Measurements from ENCODE around the gene CACNA1D.

Gene CACNA1D

DNA sequence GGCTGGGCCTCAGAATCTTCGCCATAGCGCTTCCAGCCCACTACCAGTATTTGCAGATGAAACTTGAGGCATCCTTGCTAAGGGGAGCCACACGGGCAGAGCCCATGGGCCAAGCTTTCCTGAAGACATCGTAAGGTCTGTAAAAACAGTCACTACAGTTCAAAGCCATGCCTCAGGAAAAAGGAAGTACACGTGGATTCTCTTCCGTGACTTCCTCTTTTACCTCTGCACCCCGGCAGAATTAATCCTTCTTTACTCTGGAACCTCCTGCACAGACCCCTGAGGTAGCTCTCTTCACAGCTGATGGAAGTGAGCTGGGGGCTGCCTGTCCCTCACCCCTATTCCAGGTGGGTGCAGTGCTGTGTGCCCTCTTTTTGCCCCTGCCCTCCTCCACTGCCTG lies 222.6 kb downstream of the CACNA1D start:
- no peak for TF ChIP-seq CTCF (IDR thresholded peaks at IDR 0.05; ENCODE audit: unreplicated experiment in 3 of 3)
- H3K27me3 Mint-ChIP-seq (ENCODE audit: low read depth): peaks cover 14% of the 10 kb centered on the region
- H3K4me3 Mint-ChIP-seq: no peak overlapping the region
- no peaks in the 10 kb centered on the region for H3K4me1 Mint-ChIP-seq
- H3K36me3 Mint-ChIP-seq (ENCODE audit: low read depth): no peaks in the 10 kb centered on the region
- H3K9me3 Mint-ChIP-seq: no peaks in the 10 kb centered on the region
- no peak overlapping the region for H3K27ac Mint-ChIP-seq

DNA sequence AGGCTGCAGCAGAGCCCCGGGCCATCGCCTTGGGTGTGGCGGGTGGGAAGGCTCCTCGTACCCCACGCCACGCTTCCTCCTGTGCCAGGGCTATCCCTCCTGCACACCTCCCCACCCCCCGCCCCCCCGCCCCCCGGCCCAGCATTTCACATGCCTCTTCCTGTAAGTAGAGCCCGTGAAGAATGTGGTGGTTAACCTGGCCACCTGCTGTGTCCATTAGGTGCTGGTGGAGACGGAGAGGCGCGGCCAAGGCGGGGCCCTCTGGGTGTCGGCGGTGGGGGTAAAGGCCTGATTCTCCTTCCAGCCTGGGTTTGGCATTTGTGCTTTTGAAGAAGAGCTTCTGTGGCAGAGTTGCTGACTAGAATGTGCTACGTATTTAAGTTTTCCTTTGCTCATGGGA lies 224.1 kb downstream of the CACNA1D start:
- no peaks in the 10 kb centered on the region for H3K36me3 Mint-ChIP-seq (ENCODE audit: low read depth)
- H3K9me3 Mint-ChIP-seq: no peaks in the 10 kb centered on the region
- peaks cover 19% of the 10 kb centered on the region for H3K27me3 Mint-ChIP-seq (ENCODE audit: low read depth)
- no peak for TF ChIP-seq CTCF (IDR thresholded peaks at IDR 0.05; ENCODE audit: unreplicated experiment in 3 of 3)
- no peaks in the 10 kb centered on the region for H3K4me1 Mint-ChIP-seq
- H3K4me3 Mint-ChIP-seq: no peak overlapping the region
- no peak overlapping the region for H3K27ac Mint-ChIP-seq

DNA sequence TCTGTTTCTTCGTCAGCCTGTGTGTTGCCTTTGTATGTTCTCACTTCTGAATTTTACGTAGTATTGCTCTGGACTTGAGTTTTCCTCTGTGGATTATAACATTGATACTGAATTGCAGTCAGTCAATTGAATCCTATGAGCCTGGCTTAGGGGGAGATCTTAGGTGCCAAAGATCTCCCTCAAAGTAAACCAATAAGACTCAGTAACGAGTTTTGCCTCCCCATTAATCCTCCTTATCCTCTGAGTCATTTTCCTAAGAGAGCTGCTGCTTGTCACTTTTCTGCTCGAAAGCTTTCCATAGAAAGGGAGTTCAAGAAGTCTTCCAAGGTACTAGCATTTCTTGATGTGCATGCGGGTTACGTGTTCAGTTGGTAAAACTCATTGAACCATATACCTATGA lies 225.4 kb downstream of the CACNA1D start:
- Mint-ChIP-seq H3K9me3 (no peaks in the 10 kb centered on the region), H3K27me3 (ENCODE audit: low read depth) (peaks cover 22% of the 10 kb centered on the region), H3K36me3 (ENCODE audit: low read depth) (no peaks in the 10 kb centered on the region), H3K27ac (no peak overlapping the region), H3K4me3 (no peak overlapping the region), H3K4me1 (no peaks in the 10 kb centered on the region)
- no peak for TF ChIP-seq CTCF (IDR thresholded peaks at IDR 0.05; ENCODE audit: unreplicated experiment in 3 of 3)

GRCh38 chr3:53721187-53722119 lies 227.0 kb downstream of the CACNA1D start:
- TF ChIP-seq CTCF (IDR thresholded peaks at IDR 0.05; ENCODE audit: unreplicated experiment in 3 of 3): no peak
- no peaks in the 10 kb centered on the region for H3K9me3 Mint-ChIP-seq
- H3K27me3 Mint-ChIP-seq (ENCODE audit: low read depth): peaks cover 22% of the 10 kb centered on the region
- no peaks in the 10 kb centered on the region for H3K36me3 Mint-ChIP-seq (ENCODE audit: low read depth)
- H3K27ac Mint-ChIP-seq: no peak overlapping the region
- H3K4me3 Mint-ChIP-seq: no peak overlapping the region
- H3K4me1 Mint-ChIP-seq: no peaks in the 10 kb centered on the region

DNA sequence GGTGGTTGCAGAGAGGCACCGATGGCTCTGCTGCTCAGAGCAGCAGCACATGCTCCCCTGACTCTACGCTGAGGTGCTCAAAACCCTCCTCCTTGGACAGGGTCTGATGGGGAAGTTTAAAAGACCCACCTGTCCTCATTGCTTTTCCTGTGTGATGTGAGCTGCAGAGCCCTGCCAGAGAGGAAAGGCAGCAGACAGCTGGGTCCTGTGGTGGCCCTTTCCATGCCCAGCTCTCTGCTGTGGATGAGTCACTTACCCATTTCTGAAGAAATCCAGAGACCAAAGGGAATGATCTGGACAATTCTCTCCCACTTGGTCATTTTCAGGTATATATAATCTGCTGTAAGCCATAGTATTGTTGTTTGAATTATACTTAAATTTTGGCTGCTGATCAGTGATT lies 230.2 kb downstream of the CACNA1D start:
- no peaks in the 10 kb centered on the region for H3K36me3 Mint-ChIP-seq (ENCODE audit: low read depth)

More for the DNA sequence above, 230.2 kb downstream of the CACNA1D start:
- H3K4me1 Mint-ChIP-seq: peaks cover 11% of the 10 kb centered on the region
- H3K27ac Mint-ChIP-seq: no peak overlapping the region
- H3K27me3 Mint-ChIP-seq (ENCODE audit: low read depth): peaks cover 19% of the 10 kb centered on the region
- no peak overlapping the region for H3K4me3 Mint-ChIP-seq
- no peaks in the 10 kb centered on the region for H3K9me3 Mint-ChIP-seq
- no peak for TF ChIP-seq CTCF (IDR thresholded peaks at IDR 0.05; ENCODE audit: unreplicated experiment in 3 of 3)
